ENCODE results near the gene SIX1.

SIX1 gene

DNA sequence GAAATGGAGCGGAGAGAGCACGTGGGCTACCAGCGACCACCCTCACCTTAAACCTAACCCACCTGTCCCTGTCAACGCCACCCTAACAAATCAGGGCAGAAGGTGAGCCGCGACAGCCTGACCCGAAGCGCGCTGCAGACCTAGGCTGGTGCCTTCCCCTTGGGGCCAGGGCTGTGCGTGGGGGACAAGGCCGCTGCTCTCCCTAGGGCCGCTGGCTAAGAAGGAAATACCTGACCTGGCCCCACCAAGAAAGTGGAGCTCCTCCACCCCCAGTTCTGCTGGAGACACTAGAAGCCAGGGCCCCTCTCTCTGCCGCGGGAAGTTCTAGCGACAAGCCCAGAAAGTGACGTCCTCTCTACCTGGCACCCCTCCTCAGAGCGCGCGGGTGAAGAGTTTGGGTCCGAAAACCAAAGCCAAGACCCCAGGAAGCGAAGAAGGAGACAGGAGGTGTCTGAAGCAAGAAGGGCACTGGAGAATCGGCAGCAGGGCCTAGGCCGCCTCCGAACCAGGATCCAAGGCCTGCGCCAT lies 7.5 kb downstream of the SIX1 start:
- DNase-seq: no peak

- DNase-seq: no peak
Measured at GRCh38 chr14:60640859-60641741, 8.2 kb downstream of the SIX1 start.

GRCh38 chr14:60639674-60640073 lies 9.6 kb downstream of the SIX1 start:
- no peak for DNase-seq

DNA sequence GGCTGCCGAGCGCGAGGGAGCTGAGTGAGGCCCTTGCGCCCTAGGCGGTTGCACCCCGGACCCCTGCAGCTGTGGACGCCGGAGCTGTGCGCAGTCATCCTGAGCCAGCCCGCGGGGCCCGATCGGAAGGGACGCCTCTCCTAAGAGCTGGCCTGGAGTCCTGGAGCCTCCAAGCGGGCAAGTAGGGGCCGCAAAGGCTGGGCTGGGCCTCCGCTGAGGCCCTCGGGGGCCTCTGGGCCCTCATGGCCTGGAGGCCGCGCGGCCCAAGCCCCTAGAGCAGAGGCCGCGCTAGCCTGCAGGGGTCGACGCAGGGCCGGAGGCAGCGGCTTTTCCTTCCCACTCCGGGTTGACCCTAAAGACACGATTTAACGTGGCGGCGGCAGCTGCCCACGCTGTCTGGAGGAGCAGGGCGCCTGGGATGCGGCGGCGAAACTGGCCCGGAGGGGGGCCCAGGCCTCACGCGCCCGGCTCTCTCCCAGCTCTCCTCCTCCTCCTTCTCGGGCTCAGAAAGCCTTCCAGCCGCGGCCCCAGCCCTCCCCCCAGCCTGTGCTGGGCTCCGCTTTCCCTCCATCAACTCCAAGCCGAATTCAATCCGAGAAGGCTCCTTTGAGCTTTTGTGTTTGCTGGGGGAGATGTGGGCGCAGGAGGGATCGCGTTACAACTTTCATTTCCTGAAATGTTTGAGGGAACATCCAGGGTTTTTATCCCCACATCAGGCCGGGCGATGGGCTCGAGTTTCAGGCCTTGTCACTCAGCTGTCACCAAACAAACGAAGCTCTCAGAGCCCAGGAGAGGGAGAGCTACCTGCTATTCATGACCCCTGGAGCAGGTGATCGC lies 11.6 kb downstream of the SIX1 start:
- DNase-seq: no peak

- DNase-seq: no peak
Measured at GRCh38 chr14:60636879-60637478, 12.3 kb downstream of the SIX1 start.

- DNase-seq: no peak
Measured at GRCh38 chr14:60634153-60634552, 15.1 kb downstream of the SIX1 start.

- DNase-seq: no peak
Measured at GRCh38 chr14:60632777-60633176, 16.5 kb downstream of the SIX1 start.

- no peak for DNase-seq
Measured at GRCh38 chr14:60632257-60632656, 17.0 kb downstream of the SIX1 start.

- DNase-seq: no peak
Measured at GRCh38 chr14:60631842-60632241, 17.4 kb downstream of the SIX1 start.

DNA sequence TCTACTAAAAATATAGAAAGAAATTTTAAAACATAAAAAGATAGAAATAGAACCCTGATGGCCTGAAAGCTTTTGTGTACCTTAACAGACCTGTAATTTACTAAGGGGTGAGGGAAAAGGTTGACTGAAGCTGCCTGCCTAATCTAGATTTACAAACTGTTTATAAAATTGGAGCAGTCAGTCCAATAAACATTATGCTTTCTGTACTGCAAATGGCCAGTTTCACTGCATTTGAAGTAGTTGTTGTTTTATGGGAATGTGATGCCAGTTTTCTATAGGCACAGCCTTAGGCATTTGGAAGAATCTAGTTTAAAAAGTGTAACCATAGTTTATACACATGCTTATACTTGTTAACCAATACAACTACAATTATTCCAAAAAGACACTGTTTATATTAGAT lies 19.1 kb downstream of the SIX1 start:
- no peak for DNase-seq

DNA sequence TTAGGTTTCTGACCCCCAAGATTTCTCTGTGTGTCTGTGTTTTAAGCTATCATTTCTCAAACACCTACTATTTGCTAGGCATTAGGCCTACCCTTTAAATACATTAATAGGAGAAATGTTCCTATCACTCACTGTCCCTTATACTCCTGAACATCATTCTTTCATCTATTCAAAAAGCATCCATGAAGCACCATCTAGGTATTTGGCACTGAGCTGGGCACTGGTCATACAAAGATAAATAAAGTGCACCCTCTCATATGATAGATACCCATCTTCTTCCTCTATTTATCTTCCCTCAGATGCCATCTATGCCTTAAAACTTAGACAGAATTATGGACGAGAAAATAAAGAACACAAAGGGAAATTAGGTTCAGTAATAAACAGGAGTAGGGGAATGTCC lies 20.4 kb downstream of the SIX1 start:
- DNase-seq: no peak

GRCh38 chr14:60622917-60623257 lies 26.4 kb downstream of the SIX1 start:
- DNase-seq: no peak

DNA sequence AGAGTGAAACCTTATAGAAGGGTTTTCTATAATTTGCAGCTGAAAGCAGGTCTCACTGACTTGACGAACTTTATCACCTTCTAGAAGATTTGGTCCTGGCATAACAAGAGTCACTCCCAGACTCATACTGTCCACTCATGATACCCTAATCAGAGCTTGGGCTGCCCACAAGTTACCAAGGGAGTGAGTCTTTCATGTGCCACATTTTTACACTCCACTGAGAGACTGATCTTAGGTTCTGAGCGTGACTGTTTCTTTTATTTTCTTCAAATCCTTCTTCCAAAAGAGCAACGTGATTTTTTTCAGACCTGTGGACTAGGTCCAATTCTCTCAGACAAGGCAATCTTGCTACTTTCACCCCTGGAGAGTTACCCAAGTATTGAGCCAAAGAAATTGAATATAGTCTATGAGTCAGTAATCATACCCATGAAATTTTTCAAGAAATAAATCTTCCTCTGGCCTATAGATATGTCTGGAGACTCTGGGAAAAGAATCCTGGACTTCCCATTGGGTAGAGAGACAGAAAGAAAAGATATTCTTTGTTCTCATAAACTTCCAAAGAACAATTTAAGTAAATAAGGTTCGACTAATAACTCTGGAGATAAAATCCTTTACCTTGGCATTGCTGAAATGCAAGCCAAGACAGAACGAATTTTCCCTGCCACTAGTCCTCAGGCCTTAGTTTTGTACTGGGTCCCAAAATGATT lies 26.9 kb downstream of the SIX1 start:
- DNase-seq: no peak

DNA sequence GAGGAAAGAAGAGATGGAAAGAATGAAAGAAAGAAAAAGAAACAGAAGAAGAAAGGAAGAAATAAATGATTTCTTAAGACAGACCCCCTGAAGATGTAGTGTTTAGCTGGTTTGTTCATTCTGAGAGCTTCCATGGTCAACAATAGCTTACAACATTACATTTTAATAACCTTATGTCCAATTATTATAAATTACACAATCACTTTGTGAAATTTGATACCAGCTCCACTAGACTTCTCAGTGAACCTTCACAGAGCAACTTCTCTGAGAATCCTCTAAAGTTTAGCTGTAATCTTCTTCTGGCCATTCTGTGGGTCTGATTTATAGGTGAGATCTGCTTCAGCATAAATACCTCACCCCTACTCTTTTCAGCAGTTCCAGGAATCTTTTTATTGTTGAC lies 27.9 kb downstream of the SIX1 start:
- no peak for DNase-seq

DNA sequence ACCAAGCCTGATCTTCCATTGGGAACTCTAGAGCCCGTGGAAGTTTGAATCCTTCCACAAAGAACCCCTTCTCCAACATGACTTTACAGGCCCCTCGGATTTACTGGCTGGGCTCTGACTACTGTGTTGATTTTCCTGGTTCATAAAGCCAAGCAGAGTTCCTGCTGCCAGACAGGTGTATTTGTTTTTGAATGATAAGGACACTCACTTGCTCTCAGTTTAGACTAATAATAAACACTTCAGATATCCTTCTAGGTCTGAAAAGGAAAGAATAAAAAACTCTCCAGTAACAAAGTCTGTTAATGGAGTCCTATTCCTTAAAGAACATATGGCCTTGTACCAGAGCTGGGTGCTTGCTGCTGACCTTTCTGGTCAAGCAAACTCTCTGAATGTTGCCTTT lies 31.0 kb downstream of the SIX1 start:
- no peak for DNase-seq

- DNase-seq: no peak
Measured at GRCh38 chr14:60616461-60616959, 32.8 kb downstream of the SIX1 start.

GRCh38 chr14:60602291-60602690 lies 47.0 kb downstream of the SIX1 start:
- DNase-seq: no peak

- DNase-seq: no peak
Measured at GRCh38 chr14:60599727-60600126, 49.5 kb downstream of the SIX1 start.

GRCh38 chr14:60596139-60596538 lies 53.1 kb downstream of the SIX1 start:
- DNase-seq: no peak

GRCh38 chr14:60594062-60594461 lies 55.2 kb downstream of the SIX1 start:
- no peak for DNase-seq
